Kidney glomerular epithelial cell (primary cell): ENCODE measurements around the gene ARPP19.
"Not testable (repeated sequence)": the region's sequence is repeated elsewhere in the genome, so short reads cannot be mapped to it uniquely, and the experiment has no call there.

Experiments
- DNase-seq: peaks from one replicate; lab custom pipeline; 2025; lab: John Stamatoyannopoulos, UW

ARPP19 gene

GRCh38 chr15:52568601-52569585 is at the start of gene ARPP19:
Gene ARPP19 (minus strand): TSS chr15:52569030. CDS start chr15:52568892, 138 bp downstream.
- peak; percentile 86 for DNase-seq

- no peak for DNase-seq
These were observed 48.2 kb upstream of the ARPP19 start for GRCh38 chr15:52617026-52617425.

- no peak for DNase-seq
These were observed 46.5 kb upstream of the ARPP19 start for GRCh38 chr15:52615302-52615701.

- DNase-seq = no peak
These were observed 40.8 kb upstream of the ARPP19 start for GRCh38 chr15:52609593-52609992.

- DNase-seq = no peak
These were observed 15.6 kb upstream of the ARPP19 start for GRCh38 chr15:52584414-52584813.

GRCh38 chr15:52579852-52580251 is 11.0 kb upstream of the ARPP19 start:
- DNase-seq = no peak

- no peak for DNase-seq
These were observed 7.9 kb upstream of the ARPP19 start for GRCh38 chr15:52576692-52577091.

- not testable (repeated sequence) for DNase-seq
These were observed 6.7 kb upstream of the ARPP19 start for GRCh38 chr15:52575573-52575972.

GRCh38 chr15:52575072-52575471 is 6.2 kb upstream of the ARPP19 start:
- no peak for DNase-seq

GRCh38 chr15:52574623-52575022 is 5.8 kb upstream of the ARPP19 start:
- DNase-seq = not testable (repeated sequence)

- DNase-seq = peak; percentile 75
These were observed 794 bp downstream of the ARPP19 start for GRCh38 chr15:52567871-52568600.

GRCh38 chr15:52566889-52567288 is 1.9 kb downstream of the ARPP19 start:
- DNase-seq = no peak

- DNase-seq = not testable (repeated sequence)
These were observed 3.1 kb downstream of the ARPP19 start for GRCh38 chr15:52565417-52566358.

- no peak for DNase-seq
These were observed 5.2 kb downstream of the ARPP19 start for GRCh38 chr15:52563501-52564060.

GRCh38 chr15:52559575-52559974 is 9.3 kb downstream of the ARPP19 start:
- no peak for DNase-seq

- DNase-seq = no peak
These were observed 9.8 kb downstream of the ARPP19 start for GRCh38 chr15:52559022-52559421.

- peak; percentile 62 for DNase-seq
These were observed 10.6 kb downstream of the ARPP19 start for GRCh38 chr15:52558196-52558595.

- no peak for DNase-seq
These were observed 11.6 kb downstream of the ARPP19 start for GRCh38 chr15:52557274-52557641.

GRCh38 chr15:52556524-52557273 is 12.1 kb downstream of the ARPP19 start:
- DNase-seq = no peak

GRCh38 chr15:52552303-52552702 is 16.5 kb downstream of the ARPP19 start:
- no peak for DNase-seq

GRCh38 chr15:52551762-52552161 is 17.1 kb downstream of the ARPP19 start:
- no peak for DNase-seq
